Skeletal muscle tissue (tissue), 4 donors: ENCODE results near the gene HTRA3. TPM values are rescaled to one million over a fixed set of nuclear protein-coding genes. Genes with fewer than 3 reads are reported as not detected.

Experiments used
- H3K27ac ChIP-seq: one replicate; pipeline ENCODE4 v1.7.0; 2013; ENCODE audit warnings: mild to moderate bottlenecking, low read depth, low read length, inconsistent platforms
- H3K27me3 ChIP-seq, 3 donors: one replicate each; pipeline ENCODE4 v1.7.0; 2013; ENCODE audit warnings: low read length in 3 of 3; ENCODE audit not compliant: control insufficient read depth in 3 of 3, insufficient read depth in 3 of 3
- H3K36me3 ChIP-seq, 3 donors: one replicate each; pipeline ENCODE4 v1.7.0; 2013; ENCODE audit warnings: low read length in 3 of 3; ENCODE audit not compliant: control insufficient read depth in 3 of 3, insufficient read depth in 3 of 3
- H3K4me1 ChIP-seq, 3 donors: one replicate each; pipeline ENCODE4 v1.7.0; 2013; ENCODE audit warnings: low read length in 3 of 3, mild to moderate bottlenecking in 3 of 3; ENCODE audit not compliant: control insufficient read depth in 3 of 3, insufficient read depth in 3 of 3
- H3K4me3 ChIP-seq, 3 donors: one replicate each; pipeline ENCODE4 v1.7.0; 2013; ENCODE audit warnings: low read length in 3 of 3
- H3K9ac ChIP-seq, 3 donors: one replicate each; pipeline ENCODE4 v1.7.0; 2013; ENCODE audit warnings: low read length in 3 of 3, mild to moderate bottlenecking in 3 of 3, moderate library complexity in 2 of 3, low read depth in 1 of 3
- H3K9me3 ChIP-seq, 3 donors: one replicate each; pipeline ENCODE4 v1.7.0; 2013; ENCODE audit warnings: low read length in 3 of 3; ENCODE audit not compliant: control insufficient read depth in 3 of 3
- total RNA-seq: library from RNA; depleted of rRNA; stranded (reverse); fragments of >200 nt; gene quantifications from one replicate; pipeline ENCODE4 v1.2.3, GENCODE V29; 2014
- donor health status: Osteomylitis.

HTRA3 gene
- total RNA-seq, 1 donor from 2014 or later = 20.9 TPM

DNA sequence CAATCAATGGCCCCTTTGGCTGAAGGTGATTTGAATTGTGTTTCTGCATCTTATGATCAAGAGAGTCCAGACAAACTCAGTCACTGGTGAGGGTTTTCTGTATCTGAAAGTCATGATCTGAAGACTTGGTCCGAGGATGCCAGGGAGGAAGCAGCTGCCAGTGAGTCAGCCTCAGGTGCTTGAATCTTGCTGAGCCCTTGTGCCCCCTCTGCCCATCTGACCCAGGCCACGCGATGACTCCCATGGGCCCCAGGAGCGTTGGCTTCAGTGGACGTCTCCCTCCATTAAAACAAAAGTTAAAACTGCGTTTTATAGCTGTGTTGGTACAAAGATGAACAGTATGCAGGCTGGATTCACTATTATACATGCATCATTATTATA lies 62.0 kb downstream of the HTRA3 start:
- no peak overlapping the region for H3K4me3 ChIP-seq
- no peaks in the 10 kb centered on the region for H3K36me3 ChIP-seq
- peaks cover 0 to 3% (median 0%) of the 10 kb centered on the region in 3 donors for H3K9me3 ChIP-seq
- H3K4me1 ChIP-seq = peaks cover 16 to 25% (median 25%) of the 10 kb centered on the region in 3 donors
- peak overlapping the region in 1 of 3 donors; percentile 57 for H3K9ac ChIP-seq
- H3K27ac ChIP-seq = no peak overlapping the region
- H3K27me3 ChIP-seq = no peaks in the 10 kb centered on the region

GRCh38 chr4:8332038-8332857 lies 62.7 kb downstream of the HTRA3 start:
- Histone ChIP-seq H3K27me3 (no peaks in the 10 kb centered on the region), H3K9ac (no peak overlapping the region), H3K4me1 (peaks cover 16 to 25% (median 25%) of the 10 kb centered on the region in 3 donors), H3K4me3 (no peak overlapping the region), H3K9me3 (no peaks in the 10 kb centered on the region), H3K27ac (no peak overlapping the region), H3K36me3 (no peaks in the 10 kb centered on the region)

GRCh38 chr4:8332891-8333331 lies 63.4 kb downstream of the HTRA3 start:
- no peak overlapping the region for H3K9ac ChIP-seq
- H3K36me3 ChIP-seq = no peaks in the 10 kb centered on the region
- no peaks in the 10 kb centered on the region for H3K27me3 ChIP-seq
- H3K9me3 ChIP-seq = no peaks in the 10 kb centered on the region
- H3K27ac ChIP-seq = no peak overlapping the region
- H3K4me3 ChIP-seq = no peak overlapping the region
- peaks cover 16 to 25% (median 25%) of the 10 kb centered on the region in 3 donors for H3K4me1 ChIP-seq

DNA sequence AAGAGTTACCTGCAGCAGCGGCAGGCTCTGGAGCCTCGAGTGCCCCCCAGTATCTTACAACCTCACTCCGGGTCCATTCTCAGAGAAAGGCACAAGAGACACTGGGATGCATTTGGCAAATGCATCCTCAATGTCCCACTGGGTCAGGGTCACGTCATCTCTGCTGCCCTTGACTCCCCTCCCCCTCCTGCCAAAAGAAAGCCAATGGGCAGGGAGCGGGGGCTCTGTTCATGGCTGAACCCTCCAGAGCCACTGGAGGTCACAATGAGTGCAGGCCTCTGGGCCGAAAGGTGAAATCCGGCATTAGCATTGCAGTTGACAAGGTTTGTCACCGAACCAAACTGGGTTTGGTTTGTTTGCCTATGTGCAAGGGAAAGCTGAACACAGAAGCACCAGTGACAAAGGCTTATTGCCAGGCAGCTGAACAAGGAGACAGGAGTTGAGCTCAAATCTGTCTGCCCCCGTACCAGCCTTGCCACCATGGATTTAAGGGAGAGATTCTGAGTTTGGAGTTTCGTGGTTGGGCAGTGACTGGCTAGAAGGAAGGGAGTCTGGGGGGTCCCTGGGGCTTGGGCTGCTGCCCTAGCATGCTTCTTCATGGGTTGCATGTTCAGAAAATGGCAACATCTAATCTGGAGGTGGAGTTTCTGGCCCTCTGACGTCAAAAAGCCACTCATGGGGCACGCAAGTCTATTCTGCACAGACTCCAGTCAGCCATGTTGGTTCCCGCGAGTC lies 64.3 kb downstream of the HTRA3 start:
- Histone ChIP-seq H3K9ac (no peak overlapping the region), H3K9me3 (no peaks in the 10 kb centered on the region)

DNA sequence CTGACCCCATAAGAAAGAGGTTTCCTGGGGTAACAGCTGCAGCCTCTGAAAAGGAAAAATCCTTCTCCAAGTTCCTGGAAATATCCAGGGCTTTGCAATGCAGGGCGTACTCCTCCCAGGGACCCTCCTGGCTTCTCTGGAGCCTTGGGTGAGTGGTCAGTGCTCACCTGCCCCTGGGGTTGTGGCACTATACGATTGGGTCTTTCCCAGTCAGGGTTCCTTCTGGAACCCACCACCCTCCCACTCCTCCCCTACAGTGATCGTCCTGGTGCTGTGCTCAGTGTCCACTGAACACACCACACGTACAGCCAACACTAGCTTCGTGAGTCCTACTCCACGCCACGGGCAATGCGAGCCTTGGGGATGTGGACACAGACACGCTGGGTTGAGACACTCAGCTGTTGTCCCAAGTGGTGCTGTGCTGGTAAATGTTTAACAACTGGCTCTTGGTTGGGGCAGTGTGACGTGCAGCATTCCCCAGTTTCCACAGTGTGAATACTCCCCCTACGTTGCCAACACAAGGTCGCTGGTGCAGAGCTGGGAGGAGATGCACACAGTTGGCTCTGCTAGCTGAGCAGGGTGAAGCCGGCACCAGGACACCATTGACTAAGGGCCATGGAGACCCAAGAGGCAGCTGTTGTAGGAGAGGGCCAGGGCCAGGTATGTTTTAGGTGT lies 65.4 kb downstream of the HTRA3 start:
- Histone ChIP-seq H3K27me3 (no peaks in the 10 kb centered on the region), H3K4me1 (peaks cover 15 to 21% (median 19%) of the 10 kb centered on the region in 3 donors), H3K4me3 (no peak overlapping the region), H3K27ac (no peak overlapping the region), H3K36me3 (no peaks in the 10 kb centered on the region), H3K9ac (no peak overlapping the region), H3K9me3 (no peaks in the 10 kb centered on the region)

More for the DNA sequence above, 64.3 kb downstream of the HTRA3 start:
- Histone ChIP-seq H3K4me1 (peaks cover 16 to 25% (median 25%) of the 10 kb centered on the region in 3 donors), H3K27me3 (no peaks in the 10 kb centered on the region), H3K4me3 (no peak overlapping the region), H3K36me3 (no peaks in the 10 kb centered on the region), H3K27ac (no peak overlapping the region)

DNA sequence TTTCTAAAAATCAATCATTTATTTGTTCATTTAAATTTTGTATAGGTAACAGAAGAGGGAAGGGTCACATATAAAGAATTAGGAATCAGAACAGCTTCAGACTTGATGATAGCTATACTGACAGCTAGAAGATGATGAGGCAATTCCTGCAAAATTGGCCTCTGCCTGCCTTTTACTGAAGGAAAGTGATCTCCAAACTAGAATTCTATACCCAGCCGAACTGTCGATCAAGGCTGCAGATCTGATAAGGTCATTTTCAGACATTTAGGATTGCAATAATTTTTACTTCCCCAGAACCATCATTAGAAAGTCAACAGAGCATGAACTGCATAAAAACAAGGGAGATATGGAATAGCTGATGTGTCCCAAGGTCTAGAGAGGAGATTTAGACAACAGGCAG lies 66.3 kb downstream of the HTRA3 start:
- no peak overlapping the region for H3K27ac ChIP-seq
- no peaks in the 10 kb centered on the region for H3K36me3 ChIP-seq

DNA sequence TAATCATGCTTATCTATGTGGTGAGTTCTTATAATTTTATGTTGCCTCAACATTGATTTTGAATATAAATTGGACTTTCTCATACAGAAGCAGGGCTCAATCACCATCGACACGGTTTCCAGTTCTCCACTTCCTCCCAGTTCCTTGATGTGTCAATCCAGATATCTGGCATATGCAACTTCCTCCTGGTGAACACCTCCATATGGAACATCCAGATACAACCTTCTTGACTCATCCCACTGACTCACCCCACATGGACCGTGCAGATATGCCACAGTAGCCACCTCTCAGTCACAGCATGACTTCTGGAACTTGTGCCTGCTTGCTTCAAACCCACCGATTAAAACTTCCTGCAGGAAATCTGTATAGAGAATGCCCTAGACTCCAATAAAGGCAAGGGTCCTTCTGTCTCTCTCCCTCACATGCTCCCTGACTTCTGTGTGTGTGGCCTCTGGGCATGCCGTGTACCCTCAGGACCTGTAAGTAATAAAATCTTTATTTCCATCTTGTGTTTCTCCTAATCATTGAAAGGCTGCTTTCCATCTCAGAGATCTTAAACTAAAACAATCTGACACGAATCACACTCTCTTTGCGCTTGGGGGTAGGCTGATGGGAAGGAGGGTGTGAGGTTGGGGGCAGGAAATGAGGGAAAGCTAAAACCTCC lies 67.0 kb downstream of the HTRA3 start:
- Histone ChIP-seq H3K4me1 (peaks cover 9 to 15% (median 13%) of the 10 kb centered on the region in 3 donors), H3K9ac (no peak overlapping the region), H3K27ac (no peak overlapping the region), H3K27me3 (no peaks in the 10 kb centered on the region), H3K4me3 (no peak overlapping the region), H3K9me3 (no peaks in the 10 kb centered on the region), H3K36me3 (no peaks in the 10 kb centered on the region)

More for the DNA sequence above, 66.3 kb downstream of the HTRA3 start:
- Histone ChIP-seq H3K4me3 (no peak overlapping the region), H3K9ac (no peak overlapping the region), H3K4me1 (peaks cover 10 to 17% (median 15%) of the 10 kb centered on the region in 3 donors), H3K27me3 (no peaks in the 10 kb centered on the region), H3K9me3 (no peaks in the 10 kb centered on the region)

DNA sequence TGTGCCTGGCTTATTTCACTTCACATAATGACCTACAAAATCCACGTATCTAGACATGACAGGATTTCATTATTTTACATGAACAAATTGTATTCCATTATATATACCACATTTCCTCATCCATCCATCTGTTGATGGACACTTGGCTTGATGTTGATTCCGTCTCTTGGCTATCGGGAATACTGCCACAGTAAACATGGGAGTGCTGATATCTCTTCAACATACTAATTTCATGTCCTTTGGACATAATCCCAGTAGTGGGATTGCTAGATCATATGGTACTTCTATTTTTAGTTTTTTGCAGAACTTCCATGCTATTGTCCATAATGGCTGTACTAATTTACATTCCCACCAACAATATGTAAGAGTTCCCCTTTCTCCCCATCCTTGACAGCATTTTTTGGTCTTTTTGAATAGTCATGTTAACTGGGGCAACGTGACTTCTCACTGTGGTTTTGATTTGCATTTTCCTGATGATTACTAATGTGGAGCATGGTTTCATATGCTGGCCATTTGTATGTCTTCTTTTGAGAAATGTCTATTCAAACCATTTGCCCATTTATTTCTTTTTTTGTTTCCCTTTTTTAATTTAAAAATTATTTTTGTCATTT lies 68.9 kb downstream of the HTRA3 start:
- Histone ChIP-seq H3K27ac (no peak overlapping the region), H3K27me3 (no peaks in the 10 kb centered on the region), H3K4me3 (no peak overlapping the region), H3K9me3 (no peaks in the 10 kb centered on the region), H3K9ac (no peak overlapping the region), H3K36me3 (no peaks in the 10 kb centered on the region), H3K4me1 (peaks cover 13 to 21% (median 16%) of the 10 kb centered on the region in 3 donors)

GRCh38 chr4:8340781-8341241 lies 71.3 kb downstream of the HTRA3 start:
- Histone ChIP-seq H3K27me3 (peaks cover 0 to 8% (median under 1%) of the 10 kb centered on the region in 3 donors), H3K4me1 (peaks cover 13 to 26% (median 16%) of the 10 kb centered on the region in 3 donors), H3K9me3 (no peaks in the 10 kb centered on the region), H3K27ac (peak overlapping the region; percentile 70), H3K4me3 (peak overlapping the region in 1 of 3 donors; percentile 35), H3K9ac (peak overlapping the region in 2 of 3 donors; percentile 33 to 40), H3K36me3 (no peaks in the 10 kb centered on the region)
